HG03103 (cell line): Measurements from ENCODE around the gene ADARB2.
"Not testable (repeated sequence)": the region's sequence is repeated elsewhere in the genome, so short reads cannot be mapped to it uniquely, and the experiment has no call there.

ENCODE experiments used
- ATAC-seq: cut with Tn5 transposase; IDR thresholded peaks from one replicate; pipeline ENCODE4 v1.9.1; 2021; ENCODE audit warnings: low read depth; ENCODE audit not compliant: unreplicated experiment

Gene ADARB2

DNA sequence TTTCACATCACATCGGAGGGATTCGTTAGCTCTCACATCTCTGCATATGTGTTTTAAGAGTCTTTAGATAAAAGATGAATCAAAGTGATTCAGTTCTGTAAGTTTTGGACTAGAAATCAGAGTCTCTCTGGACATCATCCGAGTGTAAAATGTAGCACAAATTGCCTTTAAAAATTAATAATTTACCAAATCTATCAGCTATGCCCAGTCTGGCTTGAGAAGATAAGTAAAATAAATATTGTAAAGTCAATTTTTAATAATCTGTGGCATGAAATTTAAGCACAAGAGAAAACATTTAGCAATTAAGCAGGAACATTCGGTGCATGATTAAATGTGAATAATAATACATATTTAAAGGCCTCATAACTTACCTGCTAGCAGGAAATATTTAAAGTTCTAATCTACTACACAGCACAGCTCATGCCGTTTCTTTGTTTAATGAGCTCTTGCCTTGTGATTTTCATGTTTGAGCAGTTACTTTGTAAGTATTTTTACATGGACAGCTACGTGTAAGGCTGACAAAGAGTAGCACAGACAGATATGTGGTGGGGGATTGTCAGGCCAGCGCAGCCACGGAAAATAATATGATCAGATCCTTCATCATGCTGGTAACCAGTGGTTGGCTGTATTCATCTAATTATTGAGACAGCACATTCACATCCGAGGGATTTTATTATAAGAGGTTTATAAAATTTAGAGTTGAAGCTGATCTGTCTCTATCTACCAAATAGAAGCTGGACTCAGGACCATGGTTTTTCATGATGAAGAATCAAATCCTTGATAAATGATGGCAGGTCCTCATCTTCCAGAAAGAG is 317.3 kb downstream of the ADARB2 start:
- no peak for ATAC-seq

DNA sequence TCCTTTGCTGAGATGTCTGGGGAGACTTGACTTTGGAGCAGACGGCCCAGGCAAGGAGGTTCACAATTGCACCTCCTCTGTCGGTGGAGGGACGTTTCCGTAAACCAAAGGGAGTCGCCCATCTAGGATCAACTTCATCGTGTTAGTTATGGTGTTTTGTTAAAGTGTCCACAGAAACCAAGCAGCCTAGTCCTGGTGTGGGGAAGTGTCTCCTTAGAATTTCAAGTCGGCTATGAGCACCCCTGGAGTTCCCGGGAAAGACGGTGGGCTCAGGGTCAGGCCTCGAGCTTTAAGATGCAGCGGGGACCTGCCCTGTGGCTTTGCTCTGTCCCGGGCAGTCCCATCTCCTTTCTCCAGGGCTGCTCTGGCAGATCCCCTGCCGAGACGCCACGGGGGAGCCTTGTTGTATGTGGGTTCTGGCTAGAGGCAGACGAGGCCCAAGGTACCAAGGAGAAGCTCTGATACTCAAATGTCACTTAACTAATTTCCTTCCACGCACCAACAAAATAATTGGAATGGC is 319.2 kb downstream of the ADARB2 start:
- no peak for ATAC-seq

DNA sequence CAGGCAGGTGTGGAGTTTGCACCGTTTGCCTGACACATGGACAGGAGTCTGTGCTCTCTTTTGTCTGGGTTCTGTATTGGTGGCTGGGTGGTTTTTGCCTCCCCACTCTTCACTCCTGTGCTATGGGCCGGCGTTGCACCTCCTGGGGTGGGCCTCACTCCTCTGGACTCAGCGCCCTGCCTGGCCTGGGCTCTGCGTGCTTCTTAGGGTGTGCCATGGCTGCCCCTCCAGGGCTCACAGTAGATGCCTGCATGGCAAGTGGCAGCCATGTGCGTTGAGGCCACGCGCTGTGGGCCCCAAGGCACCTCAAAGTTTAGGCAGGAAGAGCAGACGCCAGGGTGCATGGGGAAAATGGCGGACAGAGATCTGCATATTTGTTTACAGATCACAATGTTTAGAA is 319.8 kb downstream of the ADARB2 start:
- ATAC-seq: no peak

DNA sequence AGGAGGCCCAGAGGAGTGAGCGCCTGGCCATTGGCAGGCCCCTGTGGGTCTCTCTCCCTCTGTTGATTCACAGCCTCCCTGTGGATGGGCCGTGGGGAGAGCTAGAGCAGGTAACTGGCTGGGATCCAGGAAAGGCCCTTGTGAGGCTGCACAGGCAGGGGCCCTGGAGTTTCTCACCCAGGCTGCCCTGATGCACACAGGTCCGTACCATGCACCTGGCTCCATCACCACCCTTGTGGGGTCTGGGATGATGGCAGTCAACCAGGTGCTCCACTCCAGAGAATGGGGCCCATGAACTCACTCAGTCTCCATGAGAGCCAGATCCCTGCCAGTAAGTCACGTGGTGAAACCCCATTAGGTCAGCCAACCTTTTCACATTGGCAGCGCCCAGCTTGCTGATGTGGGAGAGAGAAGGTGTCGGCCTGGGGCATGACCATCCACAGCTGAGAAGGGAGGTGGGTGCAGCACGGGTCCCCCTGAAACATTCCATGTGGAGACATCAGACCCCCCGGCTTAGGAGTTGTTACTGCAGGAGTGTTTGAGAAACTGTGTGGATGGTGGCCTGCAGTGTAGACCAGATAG is 320.8 kb downstream of the ADARB2 start:
- no peak for ATAC-seq

DNA sequence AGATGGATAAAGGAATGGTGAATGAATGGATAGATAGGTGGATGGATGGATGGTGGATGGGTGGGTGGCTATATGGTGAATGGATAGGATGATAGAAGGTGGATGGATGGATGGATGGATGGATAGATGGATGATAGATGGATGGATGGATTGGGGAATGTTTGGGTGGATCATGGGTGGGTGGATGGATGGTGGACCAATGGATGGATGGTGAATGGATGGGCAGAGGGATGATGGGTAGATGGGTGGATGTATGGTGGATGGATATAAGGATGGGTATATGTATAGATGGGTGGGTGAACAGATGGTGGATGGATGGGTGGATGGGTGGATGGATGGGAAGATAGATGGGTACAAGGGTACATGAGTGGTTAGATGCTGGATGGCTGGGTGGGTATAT is 322.4 kb downstream of the ADARB2 start:
- ATAC-seq: no peak

DNA sequence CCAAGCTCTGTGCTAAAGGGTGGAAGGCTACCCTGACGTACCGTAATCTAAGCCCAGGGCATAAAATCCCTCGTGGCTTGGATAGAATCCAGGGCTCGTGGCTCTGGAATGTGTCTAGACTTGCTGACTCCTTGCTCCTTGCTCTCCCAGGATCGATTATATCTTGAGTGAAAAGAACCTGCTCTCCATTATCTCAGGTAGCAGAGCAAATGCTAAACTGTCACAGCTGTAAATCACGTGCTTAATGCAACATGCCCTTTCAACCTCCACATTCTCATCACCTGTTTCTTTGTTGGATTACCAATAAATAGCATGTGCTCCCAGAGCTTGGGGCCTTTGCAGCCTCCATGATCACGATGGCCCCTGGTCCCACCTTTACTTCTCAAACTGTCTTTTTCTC is 323.0 kb downstream of the ADARB2 start:
- not testable (repeated sequence) for ATAC-seq

DNA sequence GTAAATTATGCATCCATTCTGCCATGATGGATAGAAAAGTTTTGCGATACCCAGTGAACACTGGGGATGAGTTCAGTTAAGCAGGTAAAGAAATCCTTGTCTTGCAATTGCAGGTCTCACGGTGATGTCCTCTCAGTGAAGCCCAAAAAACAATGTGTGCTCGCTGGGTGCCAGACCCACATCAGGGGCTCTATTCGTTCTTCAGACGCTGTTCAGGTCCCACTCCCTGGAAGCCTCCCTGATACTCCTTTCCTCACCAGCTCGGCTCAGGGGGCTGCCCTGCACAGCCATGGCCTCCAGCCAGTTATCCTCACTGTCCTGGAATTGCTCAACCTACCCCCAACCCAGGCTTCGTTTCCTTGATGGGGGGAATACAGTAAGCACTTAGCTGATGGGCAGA is 323.5 kb downstream of the ADARB2 start:
- ATAC-seq: no peak

DNA sequence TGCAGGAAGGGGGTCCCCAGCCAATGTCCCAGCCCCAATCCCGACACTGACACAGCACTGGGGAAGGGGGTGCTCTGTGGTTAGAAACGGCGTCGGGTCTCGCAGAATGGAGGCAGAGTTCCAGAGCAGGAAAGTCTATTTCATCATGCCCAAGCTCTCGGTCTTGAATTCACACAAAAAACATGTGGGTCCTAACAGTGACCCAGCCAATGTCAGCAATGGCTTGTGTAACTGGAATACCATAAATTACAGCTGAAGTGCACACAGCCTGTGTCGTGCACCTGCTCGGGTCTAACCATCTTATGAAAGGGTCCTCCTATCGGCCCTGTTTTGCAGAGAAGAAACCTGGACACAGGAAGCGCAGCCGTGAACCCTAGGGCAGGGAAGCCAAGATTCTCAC is 324.1 kb downstream of the ADARB2 start:
- no peak for ATAC-seq

DNA sequence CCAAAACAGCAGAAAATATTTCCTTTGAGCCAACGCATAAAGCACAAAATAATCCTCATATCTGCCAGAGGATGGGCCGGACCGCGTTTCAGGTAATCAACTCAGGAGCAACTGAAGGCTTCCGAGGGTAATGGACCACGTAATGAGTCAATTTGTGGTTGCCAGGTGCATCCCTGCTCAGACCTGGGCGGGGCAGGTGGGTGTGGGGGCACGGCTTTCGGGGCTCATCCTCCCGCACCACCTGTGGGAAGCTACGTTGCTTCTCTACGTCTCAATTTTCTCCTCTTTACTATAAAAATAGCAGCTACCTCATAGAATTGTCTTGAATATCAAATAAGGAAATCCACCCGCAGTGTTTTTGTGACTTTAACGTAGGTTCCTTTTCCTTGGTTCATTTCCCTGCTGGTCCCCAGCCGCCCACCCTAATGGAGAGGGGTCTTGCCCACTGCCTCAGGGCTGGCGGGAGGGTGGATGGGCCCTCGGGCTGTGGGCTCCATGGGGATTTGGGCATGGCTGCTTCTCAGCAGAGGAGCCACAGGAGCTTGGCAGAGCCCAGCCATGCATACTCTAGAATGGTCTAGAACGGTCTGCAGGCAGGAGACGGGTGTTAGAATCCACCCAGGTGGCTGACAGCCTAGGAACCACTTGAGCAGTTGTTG is 324.7 kb downstream of the ADARB2 start:
- no peak for ATAC-seq

DNA sequence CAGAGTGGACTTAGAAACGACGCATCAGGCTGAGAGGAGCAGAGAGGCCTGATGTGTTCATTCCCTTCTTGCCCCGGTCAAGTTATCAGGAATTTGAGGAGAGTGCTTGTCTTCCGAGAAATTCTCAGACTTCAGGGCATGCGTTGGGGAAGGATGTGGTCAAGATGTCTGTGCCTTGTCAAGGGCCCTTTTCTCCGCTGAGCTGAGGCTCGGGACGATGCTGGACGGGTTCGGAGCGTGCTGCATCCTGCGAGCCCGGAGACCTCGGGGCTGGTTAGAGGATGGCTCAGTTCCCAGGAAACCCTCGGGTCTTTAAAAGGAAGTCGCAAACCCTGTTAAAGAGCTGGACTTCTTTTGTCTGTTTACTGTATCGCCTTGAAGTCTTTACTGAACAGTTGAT is 325.4 kb downstream of the ADARB2 start:
- no peak for ATAC-seq

DNA sequence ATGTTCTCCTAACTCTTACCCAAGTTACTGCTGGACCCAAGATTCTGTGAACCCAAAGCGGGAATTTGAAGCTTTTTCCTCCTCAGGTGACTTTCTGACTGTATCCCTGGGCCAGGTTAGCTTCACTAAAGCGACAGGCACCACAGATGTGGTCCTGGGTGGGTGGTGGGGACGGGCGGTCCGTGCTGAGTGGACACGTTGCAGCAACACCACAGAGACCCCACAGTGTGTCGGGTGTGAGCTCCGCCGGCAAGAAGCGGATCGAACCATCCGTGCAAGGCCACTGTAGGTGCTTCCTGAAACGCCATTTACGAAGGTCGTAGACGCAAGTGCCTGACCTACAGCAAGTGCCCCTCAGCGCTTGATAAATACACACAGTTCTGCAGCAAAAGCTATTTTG is 325.9 kb downstream of the ADARB2 start:
- no peak for ATAC-seq

DNA sequence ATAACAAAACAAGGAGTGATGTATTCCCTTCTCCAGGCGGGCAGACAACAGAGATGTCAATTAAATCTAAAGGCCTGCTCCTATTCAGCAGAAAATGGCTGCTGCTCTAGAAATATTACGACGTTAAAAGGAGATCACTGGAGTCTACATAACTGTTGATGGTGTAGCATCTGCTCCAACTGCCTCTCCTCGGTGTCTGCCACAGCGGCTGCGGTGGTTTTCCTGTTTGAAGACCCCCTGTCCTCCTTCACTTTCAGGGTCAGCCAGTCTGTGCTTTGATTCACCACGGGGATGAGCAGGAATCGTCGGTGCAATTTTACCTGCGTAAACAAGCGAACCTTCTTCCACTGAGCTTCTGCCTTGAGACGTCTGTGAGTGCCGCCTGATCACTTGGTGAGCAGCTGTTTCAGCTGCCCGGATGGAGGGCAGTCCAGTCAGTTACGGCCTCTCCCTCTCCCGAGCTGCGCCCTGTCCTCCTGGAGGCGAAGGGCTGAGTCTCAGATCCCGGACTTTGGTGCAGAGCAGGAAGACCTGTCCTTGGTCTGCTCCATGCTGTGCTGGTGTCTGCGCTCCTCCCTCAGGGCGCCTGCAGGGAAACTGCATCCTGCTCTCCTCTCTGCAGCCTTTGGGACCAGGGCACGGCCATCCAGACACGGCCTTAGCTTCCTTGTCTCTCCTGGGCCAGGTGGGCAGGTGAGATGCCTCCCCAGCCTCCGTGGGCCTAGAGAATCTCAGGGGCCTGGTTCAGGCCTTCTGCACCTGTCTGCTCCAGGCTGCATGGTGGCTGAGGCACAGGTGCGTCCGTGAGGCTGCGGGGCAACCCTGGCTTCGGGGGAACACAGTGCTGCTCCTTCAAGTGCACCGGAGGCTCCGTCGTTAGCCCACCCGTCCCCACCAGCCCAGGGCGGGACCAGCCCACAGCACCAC is 326.6 kb downstream of the ADARB2 start:
- ATAC-seq: no peak

DNA sequence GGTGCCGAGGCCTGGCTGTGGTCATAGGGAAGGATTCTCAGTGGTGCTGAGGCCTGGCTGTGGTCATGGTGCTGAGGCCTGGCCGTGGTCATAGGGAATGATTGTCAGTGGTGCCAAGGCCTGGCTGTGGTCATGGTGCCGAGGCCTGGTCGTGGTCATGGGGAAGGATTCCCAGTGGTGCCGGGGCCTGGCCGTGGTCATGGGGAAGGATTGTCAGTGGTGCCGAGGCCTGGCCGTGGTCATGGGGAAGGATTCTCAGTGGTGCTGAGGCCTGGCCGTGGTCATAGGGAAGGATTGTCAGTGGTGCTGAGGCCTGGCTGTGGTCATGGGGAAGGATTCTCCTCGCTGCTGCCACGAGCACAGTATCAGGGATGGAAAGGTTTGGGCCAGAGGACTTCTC is 327.3 kb downstream of the ADARB2 start:
- no peak for ATAC-seq

DNA sequence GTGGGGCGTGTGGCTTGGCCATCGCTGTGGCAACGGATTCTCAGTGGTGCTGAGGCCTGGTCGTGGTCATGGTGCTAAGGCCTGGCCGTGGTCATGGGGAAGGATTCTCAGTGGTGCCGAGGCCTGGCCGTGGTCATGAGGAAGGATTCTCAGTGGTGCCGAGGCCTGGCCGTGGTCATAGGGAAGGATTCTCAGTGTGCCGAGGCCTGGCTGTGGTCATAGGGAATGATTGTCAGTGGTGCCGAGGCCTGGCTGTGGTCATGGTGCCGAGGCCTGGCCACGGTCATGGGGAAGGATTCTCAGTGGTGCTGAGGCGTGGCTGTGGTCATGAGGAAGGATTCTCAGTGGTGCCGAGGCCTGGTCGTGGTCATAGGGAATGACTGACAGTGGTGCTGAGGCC is 327.9 kb downstream of the ADARB2 start:
- no peak for ATAC-seq

DNA sequence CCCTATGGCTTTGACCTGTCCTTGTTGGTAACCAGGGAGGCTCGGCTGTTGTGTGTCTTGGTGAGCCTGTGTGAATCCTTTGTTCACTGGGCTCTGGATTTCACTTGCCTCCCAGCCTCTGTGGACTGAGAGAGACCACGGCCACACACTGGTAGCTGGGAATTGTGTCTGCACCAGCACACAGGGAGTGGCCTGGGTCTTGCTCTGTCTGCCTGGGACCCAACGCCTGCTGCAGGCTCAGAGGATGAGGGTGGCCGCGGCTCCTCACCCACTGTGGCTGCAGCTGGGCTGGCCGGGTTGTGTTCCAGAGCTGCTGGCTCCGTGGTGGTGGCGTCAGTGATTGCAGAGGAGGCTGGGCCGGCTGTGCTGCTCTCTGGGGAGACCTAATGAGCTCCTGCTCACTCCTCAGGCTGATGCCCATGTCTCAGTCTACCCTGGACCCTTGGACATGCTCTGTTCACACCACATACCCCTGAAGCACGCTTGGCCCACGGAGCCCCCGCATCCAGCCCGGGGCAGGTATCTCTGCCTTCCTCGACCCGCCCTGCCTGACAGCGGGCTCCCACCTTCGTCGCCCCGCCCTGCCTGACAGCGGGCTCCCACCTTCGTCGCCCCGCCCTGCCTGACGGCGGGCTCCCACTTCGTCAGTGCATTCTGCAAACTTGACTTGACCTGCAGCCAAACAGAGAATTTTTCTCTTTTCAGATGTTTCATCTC is 328.5 kb downstream of the ADARB2 start:
- no peak for ATAC-seq

DNA sequence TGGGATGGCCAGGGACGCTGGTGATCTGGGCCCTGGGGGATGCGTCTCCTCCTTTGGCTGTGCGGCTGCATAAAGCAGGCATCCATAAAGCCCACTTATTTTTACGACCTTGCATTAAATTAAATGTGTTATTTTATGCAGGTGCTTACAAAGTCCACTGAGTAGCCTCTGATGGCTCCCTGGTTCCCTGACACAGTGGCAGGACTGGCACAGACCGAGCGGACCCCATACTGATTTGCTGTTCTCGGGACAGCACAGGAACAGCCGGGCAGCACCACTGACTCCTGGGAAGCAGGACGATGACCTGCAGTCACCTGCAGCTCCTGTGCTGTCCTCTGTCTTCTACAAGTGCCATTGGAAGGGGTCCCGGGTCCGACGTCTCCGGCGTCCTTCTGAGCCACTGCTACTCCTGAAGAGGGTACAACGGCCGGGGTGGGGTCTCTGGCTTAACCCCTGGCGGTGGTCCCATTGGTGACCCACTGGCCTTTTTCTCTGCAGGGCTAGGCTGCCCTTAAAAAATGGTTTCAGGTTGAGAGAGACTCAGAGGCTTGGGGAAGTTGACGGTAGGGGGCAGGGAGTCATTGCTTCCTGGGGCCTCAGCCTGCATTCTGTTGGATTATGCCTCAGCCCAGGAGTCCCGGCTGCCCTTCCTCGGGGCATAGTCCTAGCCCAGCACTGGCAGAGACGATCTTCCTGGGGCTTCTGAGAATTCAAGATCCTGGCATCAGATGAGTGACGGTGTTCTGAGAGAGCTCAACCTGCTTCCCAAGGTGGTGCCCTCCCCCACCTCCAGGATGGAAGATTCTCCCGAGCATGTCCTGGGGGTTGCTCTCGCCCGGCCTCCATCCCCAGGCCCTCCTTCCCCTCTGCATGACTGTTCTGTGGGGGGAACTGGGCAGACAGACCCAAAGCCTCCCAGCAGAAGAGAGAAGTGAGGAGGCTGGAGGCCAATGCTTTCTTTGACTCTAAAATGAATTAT is 330.1 kb downstream of the ADARB2 start:
- no peak for ATAC-seq

DNA sequence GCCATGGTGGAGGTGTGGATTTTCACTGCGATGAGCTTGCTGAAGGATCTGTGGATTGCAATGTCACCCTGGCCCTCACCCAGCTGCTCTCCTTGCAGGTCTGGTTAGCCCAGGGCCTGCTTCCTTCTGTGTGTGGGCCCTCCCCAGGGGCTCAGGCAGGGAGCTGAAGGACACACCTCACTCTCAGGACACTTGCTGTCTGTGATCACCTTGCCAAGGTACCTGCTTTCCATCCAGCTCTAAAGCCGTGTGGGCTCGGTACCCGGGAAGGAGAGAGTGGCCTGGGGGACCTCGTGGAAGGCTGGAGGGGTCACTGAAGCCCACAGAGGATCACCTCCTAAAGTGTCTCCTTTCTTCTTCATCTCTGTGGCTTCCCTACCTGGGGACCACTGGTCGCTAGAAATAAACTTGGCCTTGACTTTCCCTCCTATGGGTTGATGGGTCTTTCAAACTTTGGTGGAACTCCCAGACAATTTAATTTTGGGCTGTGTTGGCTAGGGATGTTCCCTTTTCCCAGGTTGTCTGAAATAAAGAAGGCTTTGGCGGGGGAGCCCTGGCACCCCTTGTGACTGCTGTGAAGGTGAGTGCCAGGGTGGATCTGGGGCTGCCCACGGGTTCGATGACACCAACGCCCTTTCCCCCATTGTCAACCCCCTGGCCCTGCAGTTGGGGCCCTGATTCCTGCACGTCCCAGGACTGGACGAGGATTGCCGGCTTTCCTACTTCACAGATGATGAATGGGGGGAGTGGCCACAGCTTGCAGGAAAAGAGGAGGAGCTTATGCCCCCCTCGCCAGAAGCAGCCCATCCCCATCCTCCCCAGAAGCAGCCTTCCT is 331.0 kb downstream of the ADARB2 start:
- no peak for ATAC-seq
